Measurements from ENCODE around the gene TEX261. TPM values are rescaled to one million over a fixed set of nuclear protein-coding genes. Genes with fewer than 3 reads are reported as not detected.

The TEX261 gene
- total RNA-seq, 3 donors from 2014 or later: 78.6 to 89.6 (median 79.5) TPM

- H3K4me1 Mint-ChIP-seq (ENCODE audit: low read depth): peaks cover 21% of the 10 kb centered on the region
- no peak for DNase-seq
- no peaks in the 10 kb centered on the region for H3K9me3 Mint-ChIP-seq
Observed at GRCh38 chr2:70981421-70981820, 13.3 kb downstream of the TEX261 start.

GRCh38 chr2:70979626-70980025 lies 15.0 kb downstream of the TEX261 start:
- no peaks in the 10 kb centered on the region for H3K36me3 Mint-ChIP-seq (ENCODE audit: insufficient read depth)
- ATAC-seq: no peak
- H3K27me3 Mint-ChIP-seq (ENCODE audit: low read depth): peaks cover 2% of the 10 kb centered on the region
- no peak for DNase-seq
- no peaks in the 10 kb centered on the region for H3K9me3 Mint-ChIP-seq
- peaks cover 18% of the 10 kb centered on the region for H3K4me1 Mint-ChIP-seq (ENCODE audit: low read depth)
- H3K4me3 Mint-ChIP-seq: no peak overlapping the region

More at GRCh38 chr2:70981421-70981820, 13.3 kb downstream of the TEX261 start:
- Mint-ChIP-seq H3K27me3 (ENCODE audit: low read depth) (no peaks in the 10 kb centered on the region), H3K4me3 (no peak overlapping the region), H3K36me3 (ENCODE audit: insufficient read depth) (peaks cover 8% of the 10 kb centered on the region)
- ATAC-seq: no peak

DNA sequence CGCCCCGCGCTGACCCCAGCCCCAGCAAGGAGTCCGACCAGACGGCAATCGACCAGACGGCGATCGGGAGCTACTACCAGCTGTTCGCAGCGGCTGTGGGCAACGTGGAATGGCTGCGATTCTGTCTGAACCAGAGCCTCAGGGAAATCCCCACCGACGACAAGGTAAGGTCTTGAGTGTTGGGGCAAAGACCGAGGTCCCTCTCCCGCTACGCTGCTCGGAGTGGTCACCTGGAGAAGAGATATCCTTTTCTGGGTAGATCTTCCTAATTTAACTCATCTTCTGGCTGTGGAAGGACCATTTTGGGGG lies 15.5 kb downstream of the TEX261 start:
- Mint-ChIP-seq H3K4me3 (peak overlapping the region; percentile 56), H3K9me3 (no peaks in the 10 kb centered on the region), H3K27me3 (ENCODE audit: low read depth) (peaks cover 2% of the 10 kb centered on the region), H3K4me1 (ENCODE audit: low read depth) (peaks cover 14% of the 10 kb centered on the region), H3K36me3 (ENCODE audit: insufficient read depth) (no peaks in the 10 kb centered on the region)
- ATAC-seq (no peak), DNase-seq (no peak)

- Mint-ChIP-seq H3K9me3 (no peaks in the 10 kb centered on the region), H3K4me3 (peak within 1 kb of the TSS; percentile 83), H3K27me3 (ENCODE audit: low read depth) (peaks cover 2% of the 10 kb centered on the region), H3K4me1 (ENCODE audit: low read depth) (peaks cover 14% of the 10 kb centered on the region), H3K36me3 (ENCODE audit: insufficient read depth) (no peaks in the 10 kb centered on the region)
- DNase-seq (no peak), ATAC-seq (peak in 1 of 2 donors; percentile 42)
Observed at GRCh38 chr2:70978341-70979179, 16.1 kb downstream of the TEX261 start, which contains the start of gene ANKRD53. Gene ANKRD53 (plus strand): TSS chr2:70978630. CDS start chr2:70978646, 16 bp downstream.

DNA sequence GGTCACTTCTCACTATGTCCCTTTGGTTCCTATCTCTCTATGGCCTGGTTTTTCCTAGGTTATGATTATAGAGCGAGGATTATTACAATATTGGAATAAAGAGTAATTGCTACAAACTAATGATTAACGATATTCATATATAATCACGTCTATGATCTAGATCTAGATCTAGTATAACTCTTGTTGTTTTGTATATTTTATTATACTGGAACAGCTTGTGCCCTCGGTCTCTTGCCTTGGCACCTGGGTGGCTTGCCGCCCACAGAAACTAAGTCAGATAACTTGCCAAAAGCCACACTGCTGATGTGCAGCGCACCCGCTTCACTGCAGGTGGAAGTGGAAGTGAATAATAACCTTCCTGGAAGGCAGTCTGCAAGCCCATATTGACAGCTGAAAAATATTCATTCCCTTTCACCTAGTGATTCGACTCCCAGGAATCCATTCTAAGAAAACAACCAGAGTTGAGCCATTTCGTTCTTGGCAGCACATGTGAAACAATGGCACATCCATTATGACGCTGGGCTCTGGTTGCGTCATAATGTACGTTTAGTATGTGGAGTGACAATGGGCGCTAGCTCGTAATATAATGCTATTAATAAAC lies 17.0 kb downstream of the TEX261 start:
- H3K9me3 Mint-ChIP-seq: no peaks in the 10 kb centered on the region
- peak overlapping the region; percentile 83 for H3K4me3 Mint-ChIP-seq
- ATAC-seq (peak; percentile 26 to 42), DNase-seq (no peak)
- peaks cover 2% of the 10 kb centered on the region for H3K27me3 Mint-ChIP-seq (ENCODE audit: low read depth)
- no peaks in the 10 kb centered on the region for H3K36me3 Mint-ChIP-seq (ENCODE audit: insufficient read depth)
- H3K4me1 Mint-ChIP-seq (ENCODE audit: low read depth): peaks cover 14% of the 10 kb centered on the region

GRCh38 chr2:70975237-70975636 lies 19.4 kb downstream of the TEX261 start:
- H3K27me3 Mint-ChIP-seq (ENCODE audit: low read depth): peaks cover 2% of the 10 kb centered on the region
- no peak for ATAC-seq
- H3K4me3 Mint-ChIP-seq: no peak overlapping the region
- no peaks in the 10 kb centered on the region for H3K9me3 Mint-ChIP-seq
- DNase-seq: no peak
- no peaks in the 10 kb centered on the region for H3K36me3 Mint-ChIP-seq (ENCODE audit: insufficient read depth)
- peaks cover 14% of the 10 kb centered on the region for H3K4me1 Mint-ChIP-seq (ENCODE audit: low read depth)

- Mint-ChIP-seq H3K9me3 (no peaks in the 10 kb centered on the region), H3K27me3 (ENCODE audit: low read depth) (peaks cover 2% of the 10 kb centered on the region), H3K4me3 (no peak overlapping the region), H3K36me3 (ENCODE audit: insufficient read depth) (no peaks in the 10 kb centered on the region), H3K4me1 (ENCODE audit: low read depth) (peaks cover 14% of the 10 kb centered on the region)
- DNase-seq (no peak), ATAC-seq (no peak)
Observed at GRCh38 chr2:70974592-70974991, 20.1 kb downstream of the TEX261 start.

DNA sequence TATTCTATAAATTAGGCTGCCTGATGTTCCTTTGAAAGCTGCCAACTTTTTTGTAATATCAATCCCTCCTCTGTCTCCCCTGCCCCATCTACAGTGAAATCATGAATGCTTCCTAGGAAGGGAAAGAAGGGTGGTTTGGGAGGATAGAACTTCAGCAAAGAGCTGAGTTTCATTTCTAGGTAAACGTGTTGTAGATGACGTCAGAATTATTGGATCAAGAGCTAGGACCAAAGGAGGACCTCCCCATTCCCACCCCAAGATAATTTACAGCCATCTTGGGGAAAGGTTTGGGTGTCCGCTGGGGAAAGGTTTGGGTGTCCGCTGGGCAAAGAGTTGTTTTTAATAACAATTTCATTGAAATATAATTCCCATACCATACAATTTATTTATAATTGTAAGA lies 27.5 kb downstream of the TEX261 start:
- Mint-ChIP-seq H3K36me3 (ENCODE audit: insufficient read depth) (no peaks in the 10 kb centered on the region), H3K4me3 (no peak overlapping the region), H3K9me3 (no peaks in the 10 kb centered on the region), H3K27me3 (ENCODE audit: low read depth) (peaks cover 23% of the 10 kb centered on the region), H3K4me1 (ENCODE audit: low read depth) (peaks cover 3% of the 10 kb centered on the region)
- no peak for DNase-seq
- ATAC-seq: no peak

GRCh38 chr2:70966681-70967080 lies 28.0 kb downstream of the TEX261 start:
- DNase-seq (no peak), ATAC-seq (no peak)
- peaks cover 3% of the 10 kb centered on the region for H3K4me1 Mint-ChIP-seq (ENCODE audit: low read depth)
- H3K4me3 Mint-ChIP-seq: no peak overlapping the region
- no peaks in the 10 kb centered on the region for H3K9me3 Mint-ChIP-seq
- H3K36me3 Mint-ChIP-seq (ENCODE audit: insufficient read depth): no peaks in the 10 kb centered on the region
- peaks cover 23% of the 10 kb centered on the region for H3K27me3 Mint-ChIP-seq (ENCODE audit: low read depth)

- no peak for ATAC-seq
- H3K4me1 Mint-ChIP-seq (ENCODE audit: low read depth): peaks cover 3% of the 10 kb centered on the region
Observed at GRCh38 chr2:70965506-70965905, 29.2 kb downstream of the TEX261 start.

GRCh38 chr2:70964596-70965386 lies 29.9 kb downstream of the TEX261 start:
- Mint-ChIP-seq H3K4me1 (ENCODE audit: low read depth) (peaks cover 3% of the 10 kb centered on the region), H3K36me3 (ENCODE audit: insufficient read depth) (no peaks in the 10 kb centered on the region), H3K9me3 (no peaks in the 10 kb centered on the region), H3K4me3 (peak overlapping the region; percentile 85), H3K27me3 (ENCODE audit: low read depth) (peaks cover 29% of the 10 kb centered on the region)
- ATAC-seq: peak; percentile 97 to 98
- DNase-seq: peak; percentile 82

More at GRCh38 chr2:70965506-70965905, 29.2 kb downstream of the TEX261 start:
- Mint-ChIP-seq H3K9me3 (no peaks in the 10 kb centered on the region), H3K4me3 (peak overlapping the region; percentile 85), H3K27me3 (ENCODE audit: low read depth) (peaks cover 27% of the 10 kb centered on the region), H3K36me3 (ENCODE audit: insufficient read depth) (no peaks in the 10 kb centered on the region)
- no peak for DNase-seq

DNA sequence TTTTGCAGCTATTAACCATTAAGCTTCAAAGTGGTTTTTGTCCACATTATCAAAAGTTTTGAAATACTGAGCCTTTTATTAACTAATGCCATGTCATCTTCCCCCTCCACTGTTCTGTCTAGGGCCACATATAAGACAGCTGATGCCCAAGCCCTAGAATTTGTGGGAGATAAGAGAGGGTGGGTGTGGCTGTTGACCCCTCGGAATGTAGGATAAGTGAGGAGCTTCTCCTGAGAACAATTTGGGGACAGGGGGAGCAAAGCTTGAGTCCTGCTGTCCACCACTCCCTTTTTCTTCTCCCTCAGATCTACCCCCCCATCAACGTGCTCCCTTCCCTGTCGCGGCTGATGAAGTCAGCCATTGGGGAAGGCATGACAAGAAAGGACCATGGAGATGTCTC lies 30.5 kb downstream of the TEX261 start:
- DNase-seq: no peak
- no peaks in the 10 kb centered on the region for H3K9me3 Mint-ChIP-seq
- ATAC-seq: no peak
- peaks cover 3% of the 10 kb centered on the region for H3K4me1 Mint-ChIP-seq (ENCODE audit: low read depth)
- H3K4me3 Mint-ChIP-seq: no peak overlapping the region
- H3K36me3 Mint-ChIP-seq (ENCODE audit: insufficient read depth): no peaks in the 10 kb centered on the region
- peaks cover 29% of the 10 kb centered on the region for H3K27me3 Mint-ChIP-seq (ENCODE audit: low read depth)

- no peak overlapping the region for H3K4me3 Mint-ChIP-seq
- DNase-seq (no peak), ATAC-seq (no peak)
- no peaks in the 10 kb centered on the region for H3K9me3 Mint-ChIP-seq
- H3K36me3 Mint-ChIP-seq (ENCODE audit: insufficient read depth): no peaks in the 10 kb centered on the region
- peaks cover 29% of the 10 kb centered on the region for H3K27me3 Mint-ChIP-seq (ENCODE audit: low read depth)
- peaks cover 5% of the 10 kb centered on the region for H3K4me1 Mint-ChIP-seq (ENCODE audit: low read depth)
Observed at GRCh38 chr2:70962885-70963878, 31.5 kb downstream of the TEX261 start.

Measured in activated T-cell treated with anti-CD3 and anti-CD28 coated beads, Interleukin-2, amount 50 U/mL, for 4 hours (primary cell).